Muscle layer of colon (tissue), 2 donors: Measurements from ENCODE around the gene APOE.
"Not testable (repeated sequence)": the region's sequence is repeated elsewhere in the genome, so short reads cannot be mapped to it uniquely, and the experiment has no call there.

Source experiments
- H3K27ac ChIP-seq: one replicate; pipeline ENCODE4 v1.7.0; 2013; ENCODE audit warnings: low read depth, mild to moderate bottlenecking, low read length, moderate library complexity
- H3K27me3 ChIP-seq, 2 donors: one replicate each; pipeline ENCODE4 v1.7.0; 2013; ENCODE audit warnings: low read length in 2 of 2, mild to moderate bottlenecking in 2 of 2; ENCODE audit not compliant: insufficient read depth in 2 of 2, control insufficient read depth in 1 of 2
- H3K36me3 ChIP-seq: one replicate; pipeline ENCODE4 v1.7.0; 2013; ENCODE audit warnings: mild to moderate bottlenecking, low read length; ENCODE audit not compliant: insufficient read depth
- H3K4me1 ChIP-seq: one replicate; pipeline ENCODE4 v1.7.0; 2013; ENCODE audit warnings: mild to moderate bottlenecking, low read length; ENCODE audit not compliant: insufficient read depth
- H3K4me3 ChIP-seq, 2 donors: one replicate each; pipeline ENCODE4 v1.7.0; 2013; ENCODE audit warnings: low read length in 2 of 2, low read depth in 1 of 2, mild to moderate bottlenecking in 1 of 2, moderate library complexity in 1 of 2
- H3K9ac ChIP-seq: one replicate; pipeline ENCODE4 v1.7.0; 2013; ENCODE audit warnings: low read length
- H3K9me3 ChIP-seq: one replicate; pipeline ENCODE4 v1.7.0; 2013; ENCODE audit warnings: mild to moderate bottlenecking, low read length
- donor health status: abdominal sarcoma.
- donor health status: Adenocarcinoma of cecum.

The APOE gene

DNA sequence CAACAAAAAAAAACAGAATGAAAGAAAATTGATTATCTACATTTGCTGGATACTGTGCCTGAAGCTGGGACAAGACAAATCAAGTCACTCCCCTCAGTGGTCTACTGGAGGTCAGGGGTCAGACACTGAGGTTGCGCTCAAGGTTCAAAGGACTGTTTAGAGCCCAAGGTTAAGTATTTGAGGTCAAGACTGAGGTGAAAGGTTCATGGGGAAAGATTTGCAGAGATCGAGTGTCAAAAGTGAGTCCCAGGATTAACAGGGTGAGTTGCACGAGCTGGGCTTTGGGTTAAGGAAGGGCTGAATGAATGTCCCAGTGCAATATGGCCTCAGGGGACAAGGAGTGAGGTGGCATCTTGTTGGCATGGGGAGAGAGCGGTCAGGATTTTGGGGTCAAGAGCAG, 17.9 kb upstream of the APOE start:
- H3K27me3 ChIP-seq: no peaks in the 10 kb centered on the region
- no peaks in the 10 kb centered on the region for H3K9me3 ChIP-seq
- H3K9ac ChIP-seq: no peak overlapping the region
- peaks cover 24% of the 10 kb centered on the region for H3K36me3 ChIP-seq
- H3K4me3 ChIP-seq: no peak overlapping the region
- H3K4me1 ChIP-seq: peaks cover 19% of the 10 kb centered on the region
- H3K27ac ChIP-seq: no peak overlapping the region

DNA sequence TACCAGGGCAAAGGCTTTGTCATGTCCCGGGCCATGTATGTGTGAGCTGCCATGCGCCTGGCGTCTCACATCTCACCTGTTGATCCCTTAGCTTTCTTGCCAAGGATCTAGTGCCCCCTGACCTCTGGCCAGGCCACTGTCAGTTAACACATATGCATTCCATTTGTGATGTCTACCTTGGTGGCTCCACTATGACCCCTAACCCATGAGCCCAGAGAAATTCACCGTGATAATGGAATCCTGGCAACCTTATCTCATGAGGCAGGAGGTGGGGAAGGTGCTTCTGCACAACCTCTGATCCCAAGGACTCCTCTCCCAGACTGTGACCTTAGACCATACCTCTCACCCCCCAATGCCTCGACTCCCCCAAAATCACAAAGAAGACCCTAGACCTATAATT, 17.3 kb upstream of the APOE start:
- H3K36me3 ChIP-seq: peaks cover 31% of the 10 kb centered on the region
- not testable (repeated sequence) for H3K9ac ChIP-seq, H3K9me3 ChIP-seq, H3K4me3 ChIP-seq, H3K27me3 ChIP-seq, H3K27ac ChIP-seq
- H3K4me1 ChIP-seq: peaks cover 22% of the 10 kb centered on the region

- peak overlapping the region; percentile 32 for H3K9ac ChIP-seq
- peaks cover 22% of the 10 kb centered on the region for H3K4me1 ChIP-seq
- H3K27ac ChIP-seq: no peak overlapping the region
- peaks cover 40% of the 10 kb centered on the region for H3K36me3 ChIP-seq
- H3K27me3 ChIP-seq: no peaks in the 10 kb centered on the region
- peak overlapping the region; percentile 43 to 78 for H3K4me3 ChIP-seq
- H3K9me3 ChIP-seq: no peaks in the 10 kb centered on the region
Observed at GRCh38 chr19:44889830-44890365, 15.7 kb upstream of the APOE start.

GRCh38 chr19:44890366-44891015, 15.1 kb upstream of the APOE start:
- Histone ChIP-seq H3K9ac (peak overlapping the region; percentile 32), H3K9me3 (no peaks in the 10 kb centered on the region), H3K27ac (peak overlapping the region; percentile 92), H3K4me3 (peak overlapping the region; percentile 43 to 78), H3K36me3 (peaks cover 42% of the 10 kb centered on the region), H3K4me1 (peaks cover 22% of the 10 kb centered on the region), H3K27me3 (no peaks in the 10 kb centered on the region)

- H3K36me3 ChIP-seq: peaks cover 38% of the 10 kb centered on the region
- H3K4me3 ChIP-seq: peak within 1 kb of the TSS; percentile 88 to 89
- H3K27me3 ChIP-seq: no peaks in the 10 kb centered on the region
- H3K27ac ChIP-seq: peak within 1 kb of the TSS; percentile 92
- H3K9ac ChIP-seq: peak within 1 kb of the TSS; percentile 51
- no peaks in the 10 kb centered on the region for H3K9me3 ChIP-seq
- H3K4me1 ChIP-seq: peaks cover 22% of the 10 kb centered on the region
Observed at GRCh38 chr19:44891016-44891882, 14.3 kb upstream of the APOE start, which contains the start of gene TOMM40. Gene TOMM40 (plus strand): TSS chr19:44891254. CDS start chr19:44891416, 162 bp downstream.

GRCh38 chr19:44892932-44893331, 12.7 kb upstream of the APOE start:
- Histone ChIP-seq H3K9ac (no peak overlapping the region), H3K27ac (no peak overlapping the region), H3K27me3 (no peaks in the 10 kb centered on the region), H3K4me3 (no peak overlapping the region), H3K4me1 (peaks cover 22% of the 10 kb centered on the region), H3K36me3 (peaks cover 47% of the 10 kb centered on the region), H3K9me3 (no peaks in the 10 kb centered on the region)

DNA sequence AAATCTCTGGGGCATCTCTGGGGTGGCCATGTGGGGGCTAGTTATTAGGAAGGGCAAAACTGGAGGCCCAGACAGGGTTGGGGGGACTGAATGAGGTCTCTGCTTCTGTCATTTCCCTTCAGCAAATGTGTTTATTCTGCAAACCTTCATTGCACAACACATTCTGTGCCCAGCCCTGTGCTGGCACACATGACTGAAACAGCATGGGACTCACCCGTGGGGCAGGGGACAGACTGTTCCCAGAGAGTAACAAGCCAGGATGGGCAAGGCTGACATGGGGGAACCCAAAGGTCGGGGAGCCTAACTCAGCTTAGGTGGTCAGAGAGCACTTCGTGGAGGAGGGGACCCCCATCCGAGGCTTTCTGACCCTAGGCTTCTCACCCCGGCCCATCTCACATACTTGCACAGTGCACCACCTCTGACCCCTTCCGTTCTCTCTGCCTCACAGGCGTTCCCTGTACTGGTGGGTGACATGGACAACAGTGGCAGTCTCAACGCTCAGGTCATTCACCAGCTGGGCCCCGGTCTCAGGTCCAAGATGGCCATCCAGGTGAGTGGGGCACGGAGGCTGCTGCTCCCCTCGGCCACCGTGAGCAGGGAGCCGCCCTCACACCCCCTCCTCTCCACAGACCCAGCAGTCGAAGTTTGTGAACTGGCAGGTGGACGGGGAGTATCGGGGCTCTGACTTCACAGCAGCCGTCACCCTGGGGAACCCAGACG, 12.1 kb upstream of the APOE start:
- Histone ChIP-seq H3K4me1 (peaks cover 22% of the 10 kb centered on the region), H3K27ac (no peak overlapping the region), H3K27me3 (no peaks in the 10 kb centered on the region), H3K4me3 (no peak overlapping the region), H3K9ac (no peak overlapping the region), H3K36me3 (peaks cover 44% of the 10 kb centered on the region), H3K9me3 (no peaks in the 10 kb centered on the region)

GRCh38 chr19:44894052-44894400, 11.6 kb upstream of the APOE start:
- Histone ChIP-seq H3K9me3 (no peaks in the 10 kb centered on the region), H3K36me3 (peaks cover 44% of the 10 kb centered on the region), H3K4me3 (no peak overlapping the region), H3K27me3 (no peaks in the 10 kb centered on the region), H3K27ac (no peak overlapping the region), H3K9ac (no peak overlapping the region), H3K4me1 (peaks cover 22% of the 10 kb centered on the region)

GRCh38 chr19:44894946-44895345, 10.7 kb upstream of the APOE start:
- peaks cover 46% of the 10 kb centered on the region for H3K36me3 ChIP-seq
- H3K4me3 ChIP-seq: no peak overlapping the region
- H3K9ac ChIP-seq: no peak overlapping the region
- H3K27me3 ChIP-seq: no peaks in the 10 kb centered on the region
- peaks cover 15% of the 10 kb centered on the region for H3K4me1 ChIP-seq
- no peak overlapping the region for H3K27ac ChIP-seq
- H3K9me3 ChIP-seq: no peaks in the 10 kb centered on the region

- H3K4me3 ChIP-seq: no peak overlapping the region
- no peak overlapping the region for H3K9ac ChIP-seq
- H3K36me3 ChIP-seq: peaks cover 65% of the 10 kb centered on the region
- no peaks in the 10 kb centered on the region for H3K27me3 ChIP-seq
- H3K27ac ChIP-seq: no peak overlapping the region
- H3K9me3 ChIP-seq: no peaks in the 10 kb centered on the region
- H3K4me1 ChIP-seq: peaks cover under 1% of the 10 kb centered on the region
Observed at GRCh38 chr19:44897835-44898234, 7.8 kb upstream of the APOE start.
